ENCODE results near the gene ANKRD23. TPM values are rescaled to one million over a fixed set of nuclear protein-coding genes. Genes with fewer than 3 reads are reported as not detected.
"Not testable (repeated sequence)": the region's sequence is repeated elsewhere in the genome, so short reads cannot be mapped to it uniquely, and the experiment has no call there.

The ANKRD23 gene
- polyA plus RNA-seq, 3 donors, result 0.22 to 2.7 (median 1.0) TPM

GRCh38 chr2:96866986-96867755 lies 23.4 kb upstream of the ANKRD23 start:
- 48 to 70% (median 51%) methylated on average over 22 of the region's 22 CpGs for WGBS, 3 donors
- peak overlapping the region; percentile 22 for H3K27ac ChIP-seq (ENCODE audit: low read depth, low read length)

- 37 to 82% (median 42%) methylated on average over 7 to 8 of the region's 8 CpGs for WGBS, 3 donors
Observed at GRCh38 chr2:96866586-96866985, 22.8 kb upstream of the ANKRD23 start.

GRCh38 chr2:96866149-96866548 lies 22.3 kb upstream of the ANKRD23 start:
- 59 to 78% (median 60%) methylated on average over 14 of the region's 14 CpGs for WGBS, 3 donors
- H3K27ac ChIP-seq (ENCODE audit: low read depth, low read length), result no peak overlapping the region

More at GRCh38 chr2:96866586-96866985, 22.8 kb upstream of the ANKRD23 start:
- no peak overlapping the region for H3K27ac ChIP-seq (ENCODE audit: low read depth, low read length)

- 80 to 84% (median 83%) methylated on average over 16 of the region's 16 CpGs for WGBS, 3 donors
- no peak overlapping the region for H3K27ac ChIP-seq (ENCODE audit: low read depth, low read length)
Observed at GRCh38 chr2:96865654-96866053, 21.8 kb upstream of the ANKRD23 start.

GRCh38 chr2:96864343-96865091 lies 20.7 kb upstream of the ANKRD23 start:
- no peak overlapping the region for H3K27ac ChIP-seq (ENCODE audit: low read depth, low read length)
- 88 to 90% (median 90%) methylated on average over 25 of the region's 25 CpGs for WGBS, 3 donors

- no peak overlapping the region for H3K27ac ChIP-seq (ENCODE audit: low read depth, low read length)
- WGBS, 3 donors, result 92 to 95% (median 93%) methylated on average over 18 to 19 of the region's 19 CpGs
Observed at GRCh38 chr2:96863575-96864342, 19.9 kb upstream of the ANKRD23 start.

GRCh38 chr2:96863056-96863455 lies 19.2 kb upstream of the ANKRD23 start:
- not testable (repeated sequence) for H3K27ac ChIP-seq (ENCODE audit: low read depth, low read length)
- WGBS, 3 donors, result 71 to 90% (median 77%) methylated on average over 4 of the region's 4 CpGs

- H3K27ac ChIP-seq (ENCODE audit: low read depth, low read length), result no peak overlapping the region
- 90 to 95% (median 95%) methylated on average over 17 of the region's 17 CpGs for WGBS, 3 donors
Observed at GRCh38 chr2:96861074-96861473, 17.3 kb upstream of the ANKRD23 start.

- no peak overlapping the region for H3K27ac ChIP-seq (ENCODE audit: low read depth, low read length)
- 69 to 83% (median 70%) methylated on average over 38 of the region's 38 CpGs for WGBS, 3 donors
Observed at GRCh38 chr2:96860065-96861029, 16.5 kb upstream of the ANKRD23 start.

GRCh38 chr2:96859681-96860064 lies 15.9 kb upstream of the ANKRD23 start:
- H3K27ac ChIP-seq (ENCODE audit: low read depth, low read length), result no peak overlapping the region
- 32 to 52% (median 37%) methylated on average over 4 of the region's 4 CpGs for WGBS, 3 donors

- no peak overlapping the region for H3K27ac ChIP-seq (ENCODE audit: low read depth, low read length)
- WGBS, 3 donors, result 40 to 69% (median 44%) methylated on average over 11 of the region's 11 CpGs
Observed at GRCh38 chr2:96859099-96859649, 15.4 kb upstream of the ANKRD23 start.

GRCh38 chr2:96857667-96858372 lies 14.0 kb upstream of the ANKRD23 start, which contains the start of gene ANKRD39:
ANKRD39 (minus strand) TSS chr2:96858016; CDS start chr2:96857987, 29 bp downstream.
- WGBS, 3 donors, result 0% methylated on average over 77 to 81 of the region's 81 CpGs
- no peak within 1 kb of the TSS for H3K27ac ChIP-seq (ENCODE audit: low read depth, low read length)

- WGBS, 3 donors, result 11 to 19% (median 15%) methylated on average over 27 of the region's 27 CpGs
- no peak overlapping the region for H3K27ac ChIP-seq (ENCODE audit: low read depth, low read length)
Observed at GRCh38 chr2:96856776-96857666, 13.2 kb upstream of the ANKRD23 start.

GRCh38 chr2:96853321-96853720 lies 9.5 kb upstream of the ANKRD23 start:
- WGBS, 3 donors, result 94 to 96% (median 94%) methylated on average over 15 of the region's 15 CpGs

GRCh38 chr2:96852667-96853066 lies 8.8 kb upstream of the ANKRD23 start:
- 91 to 98% (median 96%) methylated on average over 6 of the region's 6 CpGs for WGBS, 3 donors
- H3K27ac ChIP-seq (ENCODE audit: low read depth, low read length), result no peak overlapping the region

More at GRCh38 chr2:96853321-96853720, 9.5 kb upstream of the ANKRD23 start:
- H3K27ac ChIP-seq (ENCODE audit: low read depth, low read length), result no peak overlapping the region

- whole genome bisulfite sequencing, 3 donors, result 79 to 85% (median 82%) methylated on average over 9 of the region's 9 CpGs
- no peak overlapping the region for H3K27ac ChIP-seq (ENCODE audit: low read depth, low read length)
Observed at GRCh38 chr2:96848264-96848663, 4.4 kb upstream of the ANKRD23 start.
